ENCODE measurements around the gene SRD5A2. TPM values are rescaled to one million over a fixed set of nuclear protein-coding genes. Genes with fewer than 3 reads are reported as not detected.

SRD5A2 gene
- total RNA-seq, 1 experiment from 2014 or later: not detected

DNA sequence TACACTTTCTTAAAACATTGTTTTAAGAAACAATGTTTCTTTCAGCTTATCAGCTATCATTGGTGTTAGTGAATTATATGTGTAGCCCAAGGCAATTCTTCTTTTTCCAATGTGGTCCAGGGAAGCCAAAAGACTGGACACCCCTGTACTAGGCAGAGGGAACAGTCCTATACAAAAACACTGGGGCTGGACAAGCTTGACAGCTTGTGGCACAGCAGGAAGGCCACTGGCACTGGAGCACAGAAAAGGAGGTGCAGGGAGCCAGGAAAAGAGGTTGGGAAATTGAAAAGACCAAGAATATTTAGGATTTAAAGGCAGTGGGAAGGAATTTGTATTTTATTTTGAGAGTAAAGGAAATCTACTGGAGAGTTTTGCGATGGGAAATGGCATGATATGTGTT, 47.7 kb downstream of the SRD5A2 start:
- Histone ChIP-seq H3K9me2 (ENCODE audit: insufficient read depth) (no peaks in the 10 kb centered on the region), H3K27ac (no peak overlapping the region), H2AFZ (no peak overlapping the region), H3F3A (ENCODE audit: insufficient read depth, low read depth) (no peaks in the 10 kb centered on the region; the same call in 1 of the 2 replicates), H3K4me3 (no peak overlapping the region), H4K20me1 (ENCODE audit: insufficient read depth) (no peaks in the 10 kb centered on the region), H3K36me3 (ENCODE audit: low read depth) (no peaks in the 10 kb centered on the region), H3K79me2 (ENCODE audit: low read depth) (no peaks in the 10 kb centered on the region), H3K4me1 (replicated peaks; ENCODE audit: insufficient read depth) (peaks cover 11% of the 10 kb centered on the region), H3K4me2 (no peak overlapping the region), H3K9me3 (ENCODE audit: insufficient read depth, low read depth) (no peaks in the 10 kb centered on the region), H3K27me3 (ENCODE audit: insufficient read depth, low read depth) (no peaks in the 10 kb centered on the region)
- ChIA-PET POLR2A (ENCODE audit: unreplicated experiment) (no interaction called here), CTCF (no interaction called here)
- no peak for DNase-seq
- intact Hi-C loops (cut with micrococcal nuclease; ENCODE audit: unreplicated experiment): no loop called here
- BruUV-seq (replicated peaks): no TSS peak
- TF ChIP-seq, protein P1, sequence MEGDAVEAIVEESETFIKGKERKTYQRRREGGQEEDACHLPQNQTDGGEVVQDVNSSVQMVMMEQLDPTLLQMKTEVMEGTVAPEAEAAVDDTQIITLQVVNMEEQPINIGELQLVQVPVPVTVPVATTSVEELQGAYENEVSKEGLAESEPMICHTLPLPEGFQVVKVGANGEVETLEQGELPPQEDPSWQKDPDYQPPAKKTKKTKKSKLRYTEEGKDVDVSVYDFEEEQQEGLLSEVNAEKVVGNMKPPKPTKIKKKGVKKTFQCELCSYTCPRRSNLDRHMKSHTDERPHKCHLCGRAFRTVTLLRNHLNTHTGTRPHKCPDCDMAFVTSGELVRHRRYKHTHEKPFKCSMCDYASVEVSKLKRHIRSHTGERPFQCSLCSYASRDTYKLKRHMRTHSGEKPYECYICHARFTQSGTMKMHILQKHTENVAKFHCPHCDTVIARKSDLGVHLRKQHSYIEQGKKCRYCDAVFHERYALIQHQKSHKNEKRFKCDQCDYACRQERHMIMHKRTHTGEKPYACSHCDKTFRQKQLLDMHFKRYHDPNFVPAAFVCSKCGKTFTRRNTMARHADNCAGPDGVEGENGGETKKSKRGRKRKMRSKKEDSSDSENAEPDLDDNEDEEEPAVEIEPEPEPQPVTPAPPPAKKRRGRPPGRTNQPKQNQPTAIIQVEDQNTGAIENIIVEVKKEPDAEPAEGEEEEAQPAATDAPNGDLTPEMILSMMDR (conservative IDR thresholded peaks at IDR 0.05): no peak
- no peak for TF ChIP-seq EZH2 (IDR thresholded peaks at IDR 0.05; ENCODE audit: low read depth)

DNA sequence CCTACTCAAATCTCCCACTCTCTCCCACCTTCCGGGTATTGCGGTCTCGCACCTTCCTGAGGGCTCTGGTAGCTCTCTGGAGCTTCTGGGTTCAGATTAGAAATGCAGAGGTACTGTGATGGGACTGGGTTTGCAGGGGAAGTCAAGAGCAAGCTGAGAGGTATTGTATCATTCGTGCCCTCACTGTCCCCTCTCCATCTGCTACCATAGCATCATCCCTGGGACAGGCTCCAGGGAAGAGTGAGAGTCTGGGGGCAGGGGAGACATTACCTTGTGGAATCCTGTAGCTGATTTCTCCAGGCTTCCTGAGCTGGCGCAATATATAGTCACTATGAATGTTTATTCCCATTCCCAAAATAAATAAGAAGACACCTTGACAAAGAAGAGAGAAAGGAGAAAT, 49.6 kb downstream of the SRD5A2 start:
- Histone ChIP-seq H3K4me3 (no peak overlapping the region), H3K36me3 (ENCODE audit: low read depth) (no peaks in the 10 kb centered on the region), H3K27ac (no peak overlapping the region), H3K4me2 (no peak overlapping the region), H3K79me2 (ENCODE audit: low read depth) (no peaks in the 10 kb centered on the region), H3K4me1 (replicated peaks; ENCODE audit: insufficient read depth) (peaks cover 11% of the 10 kb centered on the region), H3K9me3 (ENCODE audit: insufficient read depth, low read depth) (no peaks in the 10 kb centered on the region), H2AFZ (no peak overlapping the region; the same call in 1 of the 2 replicates), H3F3A (ENCODE audit: insufficient read depth, low read depth) (no peaks in the 10 kb centered on the region; the same call in 1 of the 2 replicates), H4K20me1 (ENCODE audit: insufficient read depth) (no peaks in the 10 kb centered on the region), H3K27me3 (ENCODE audit: insufficient read depth, low read depth) (no peaks in the 10 kb centered on the region), H3K9me2 (ENCODE audit: insufficient read depth) (no peaks in the 10 kb centered on the region)
- intact Hi-C loops (cut with micrococcal nuclease; ENCODE audit: unreplicated experiment): no loop called here
- no peak for TF ChIP-seq EZH2 (IDR thresholded peaks at IDR 0.05; ENCODE audit: low read depth)
- TF ChIP-seq, protein P1 (conservative IDR thresholded peaks at IDR 0.05): no peak
- CTCF ChIA-PET: interaction anchor here (0.7 kb wide), 1 partner anchor 8 kb away, joined by 3 read pairs; no protein-coding TSS in a partner anchor
- DNase-seq: no peak
- POLR2A ChIA-PET (ENCODE audit: unreplicated experiment): no interaction called here
- BruUV-seq (replicated peaks): no TSS peak

DNA sequence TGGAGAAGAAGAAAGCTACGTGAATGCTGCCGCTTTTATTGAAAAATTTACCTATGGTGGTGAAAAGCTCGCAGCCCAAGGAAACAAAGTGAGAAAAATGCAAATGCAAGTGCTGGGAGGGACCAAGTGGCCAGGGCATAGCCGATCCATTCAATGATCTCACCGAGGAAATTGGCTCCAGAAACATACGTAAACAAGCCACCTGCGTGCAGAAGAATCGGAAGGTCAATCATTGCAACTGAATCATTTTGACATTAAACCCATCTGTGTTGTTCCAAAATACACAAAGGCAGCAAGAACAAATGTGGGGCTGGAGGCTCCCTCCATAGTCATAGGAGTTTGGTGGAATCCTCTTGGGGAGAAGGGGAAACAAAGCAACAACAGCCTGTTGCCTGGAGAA, 51.5 kb downstream of the SRD5A2 start:
- POLR2A ChIA-PET (ENCODE audit: unreplicated experiment): no interaction called here
- H3K4me3 ChIP-seq: no peak overlapping the region
- no peaks in the 10 kb centered on the region for H3K27me3 ChIP-seq (ENCODE audit: insufficient read depth, low read depth)
- H3K4me1 ChIP-seq (replicated peaks; ENCODE audit: insufficient read depth): peaks cover 2% of the 10 kb centered on the region
- TF ChIP-seq, protein P1 (conservative IDR thresholded peaks at IDR 0.05): no peak
- TF ChIP-seq EZH2 (IDR thresholded peaks at IDR 0.05; ENCODE audit: low read depth): no peak
- no peak overlapping the region for H2AFZ ChIP-seq
- H3F3A ChIP-seq (ENCODE audit: insufficient read depth, low read depth): no peaks in the 10 kb centered on the region
- CTCF ChIA-PET: no interaction called here
- no peaks in the 10 kb centered on the region for H3K9me2 ChIP-seq (ENCODE audit: insufficient read depth)
- no peak for DNase-seq
- BruUV-seq (replicated peaks): no TSS peak
- H3K36me3 ChIP-seq (ENCODE audit: low read depth): no peaks in the 10 kb centered on the region
- no peak overlapping the region for H3K27ac ChIP-seq
- H3K79me2 ChIP-seq (ENCODE audit: low read depth): no peaks in the 10 kb centered on the region
- H3K4me2 ChIP-seq: no peak overlapping the region
- H3K9me3 ChIP-seq (ENCODE audit: insufficient read depth, low read depth): no peaks in the 10 kb centered on the region
- intact Hi-C loops (cut with micrococcal nuclease; ENCODE audit: unreplicated experiment): no loop called here
- no peaks in the 10 kb centered on the region for H4K20me1 ChIP-seq (ENCODE audit: insufficient read depth)
